ENCODE measurements around the gene LARP4B.

The LARP4B gene

GRCh38 chr10:924524-924859 is 7.0 kb downstream of the LARP4B start:
- H3K27ac ChIP-seq: peak overlapping the region; percentile 10
- TF ChIP-seq CTCF (conservative IDR thresholded peaks at IDR 0.05): no peak

- no peak for TF ChIP-seq CTCF (conservative IDR thresholded peaks at IDR 0.05)
- H3K27ac ChIP-seq: peak overlapping the region; percentile 10; the same call in 1 of the 2 replicates
Observed at GRCh38 chr10:923844-924523, 7.5 kb downstream of the LARP4B start.

- no peak for TF ChIP-seq CTCF (conservative IDR thresholded peaks at IDR 0.05)
- H3K27ac ChIP-seq: peak overlapping the region; percentile 27; the same call in 1 of the 2 replicates
Observed at GRCh38 chr10:921471-922414, 9.8 kb downstream of the LARP4B start.

GRCh38 chr10:920450-920849 is 11.1 kb downstream of the LARP4B start:
- no peak overlapping the region for H3K27ac ChIP-seq
- no peak for TF ChIP-seq CTCF (conservative IDR thresholded peaks at IDR 0.05)

- no peak for TF ChIP-seq CTCF (conservative IDR thresholded peaks at IDR 0.05)
- no peak overlapping the region for H3K27ac ChIP-seq
Observed at GRCh38 chr10:919481-919880, 12.0 kb downstream of the LARP4B start.

GRCh38 chr10:917999-918398 is 13.5 kb downstream of the LARP4B start:
- no peak for TF ChIP-seq CTCF (conservative IDR thresholded peaks at IDR 0.05)
- H3K27ac ChIP-seq: peak overlapping the region; percentile 44

- no peak for TF ChIP-seq CTCF (conservative IDR thresholded peaks at IDR 0.05)
- H3K27ac ChIP-seq: peak overlapping the region; percentile 44
Observed at GRCh38 chr10:917416-917720, 14.1 kb downstream of the LARP4B start.

Measured in VCaP (cell line).